ENCODE data around the gene SDC4.
"Not testable (repeated sequence)": the region's sequence is repeated elsewhere in the genome, so short reads cannot be mapped to it uniquely, and the experiment has no call there.

The SDC4 gene

GRCh38 chr20:45363611-45364492 lies 15.6 kb upstream of the SDC4 start:
- peak; percentile 38 for DNase-seq (ENCODE audit: low spot score)

DNA sequence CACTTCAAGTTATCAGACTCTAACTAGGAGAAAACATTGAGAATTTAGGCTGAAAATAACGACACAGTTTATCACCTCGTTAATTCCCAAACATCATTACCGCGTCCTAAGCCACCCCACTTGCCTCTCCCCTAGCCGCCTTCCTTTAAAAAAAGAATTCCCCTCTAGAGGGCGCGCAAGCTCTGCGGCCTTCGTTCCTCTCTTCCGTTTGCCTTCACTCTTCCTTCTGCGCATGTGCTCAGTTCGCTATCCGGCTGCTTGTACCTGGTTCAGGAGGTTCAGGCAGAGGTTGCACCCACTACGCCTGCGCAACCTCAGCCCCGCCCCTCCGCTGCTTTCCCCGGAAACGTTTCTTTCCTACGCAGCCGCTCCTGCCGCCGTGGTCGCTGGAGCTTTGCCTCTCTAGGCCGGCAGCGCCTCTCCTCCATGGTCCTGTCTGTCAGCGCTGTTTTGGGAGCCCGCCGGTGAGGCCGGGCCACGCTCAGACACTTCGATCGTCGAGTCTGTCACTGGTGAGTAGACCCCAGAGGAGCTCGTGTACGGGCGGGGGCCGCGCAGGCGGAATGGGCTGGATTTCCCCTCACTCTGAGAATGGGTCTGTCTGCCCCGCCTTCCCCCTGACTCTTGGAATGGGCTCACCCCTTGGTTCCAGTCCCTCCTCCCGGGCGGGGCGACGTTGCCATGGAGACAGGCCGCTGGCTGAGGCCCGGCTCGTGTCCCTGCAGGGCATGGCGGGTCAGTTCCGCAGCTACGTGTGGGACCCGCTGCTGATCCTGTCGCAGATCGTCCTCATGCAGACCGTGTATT lies 14.8 kb upstream of the SDC4 start, which contains the start of gene SYS1:
Gene SYS1 (plus strand): TSS at position 353 of the 807 bp plus-strand sequence. CDS start 376 bp downstream, at position 729.
- DNase-seq (ENCODE audit: low spot score) = peak; percentile 98

DNA sequence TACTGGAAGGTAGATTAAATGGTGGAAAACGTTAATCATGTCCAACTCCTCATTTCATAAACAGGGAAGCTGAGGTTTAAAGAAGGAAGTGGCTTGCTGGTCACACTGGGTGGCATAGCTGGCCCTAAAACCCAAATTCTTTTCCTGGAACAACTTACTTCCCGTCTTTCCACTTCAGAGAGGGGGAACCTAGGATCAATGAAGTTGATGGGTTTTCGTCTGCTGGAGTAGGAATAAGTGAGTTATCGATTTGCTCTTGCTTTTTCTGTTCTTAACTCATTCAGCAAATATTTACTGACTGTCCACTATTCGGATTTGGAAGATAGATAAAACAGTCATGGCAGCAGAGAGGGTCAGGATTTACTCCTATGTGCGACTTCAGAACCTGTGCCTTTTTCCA lies 13.6 kb upstream of the SDC4 start:
- no peak for DNase-seq (ENCODE audit: low spot score)

GRCh38 chr20:45359406-45360148 lies 11.4 kb upstream of the SDC4 start:
- no peak for DNase-seq (ENCODE audit: low spot score)

DNA sequence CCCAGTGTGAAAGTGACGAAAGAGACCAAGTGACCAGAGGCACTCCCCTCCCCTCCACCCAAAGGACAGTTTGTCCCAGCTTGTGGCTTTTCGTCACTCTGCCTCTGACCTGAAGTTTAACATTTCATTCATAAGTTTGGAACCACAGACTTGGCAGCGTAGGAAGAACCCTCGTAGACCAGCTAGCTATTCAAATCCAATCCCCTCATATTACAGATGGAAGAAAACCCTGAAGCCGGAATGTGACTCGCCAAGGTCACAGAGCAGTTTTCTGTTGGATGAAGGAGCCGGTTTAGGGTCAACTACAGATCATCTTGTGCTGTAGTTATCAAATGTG lies 10.8 kb upstream of the SDC4 start:
- no peak for DNase-seq (ENCODE audit: low spot score)

- no peak for DNase-seq (ENCODE audit: low spot score)
Measured at GRCh38 chr20:45358282-45359068, 10.3 kb upstream of the SDC4 start.

- no peak for DNase-seq (ENCODE audit: low spot score)
Measured at GRCh38 chr20:45355209-45356084, 7.2 kb upstream of the SDC4 start.

DNA sequence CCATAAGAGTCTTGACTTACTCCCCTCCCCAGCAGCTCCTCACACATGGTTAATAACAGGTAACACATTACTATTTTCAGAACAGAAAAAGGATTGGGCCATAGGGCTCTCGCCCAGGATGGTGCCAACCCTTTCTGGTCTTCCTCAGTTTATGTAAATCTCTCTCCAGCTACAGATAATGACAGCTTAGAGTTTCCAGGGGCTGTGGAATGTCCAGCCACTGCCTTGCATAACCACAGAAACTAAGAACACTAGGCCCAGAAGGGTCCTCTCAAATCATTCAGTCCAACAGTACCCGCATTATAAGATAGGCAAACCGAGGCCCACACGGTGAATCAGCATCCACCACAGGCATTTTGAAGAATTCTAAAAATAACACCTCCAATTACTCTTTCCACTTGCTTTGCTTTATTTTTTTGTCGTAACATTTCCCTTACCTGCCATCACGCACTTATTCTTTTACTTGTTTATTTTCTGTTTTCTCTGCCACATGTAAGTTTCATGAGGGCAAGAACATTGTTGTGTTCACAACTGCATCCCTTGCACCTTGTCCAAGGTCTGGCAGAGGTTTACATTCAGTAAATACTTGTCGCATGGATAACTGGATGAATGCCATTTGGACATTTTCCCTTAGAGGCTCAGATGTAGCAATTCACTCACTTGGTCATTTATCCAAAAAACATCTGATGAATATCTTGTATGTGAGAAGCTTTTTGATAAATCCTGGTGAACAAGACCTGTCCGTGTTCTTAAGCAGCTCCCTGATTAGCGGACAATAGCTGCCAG lies 6.4 kb upstream of the SDC4 start:
- DNase-seq (ENCODE audit: low spot score) = no peak

DNA sequence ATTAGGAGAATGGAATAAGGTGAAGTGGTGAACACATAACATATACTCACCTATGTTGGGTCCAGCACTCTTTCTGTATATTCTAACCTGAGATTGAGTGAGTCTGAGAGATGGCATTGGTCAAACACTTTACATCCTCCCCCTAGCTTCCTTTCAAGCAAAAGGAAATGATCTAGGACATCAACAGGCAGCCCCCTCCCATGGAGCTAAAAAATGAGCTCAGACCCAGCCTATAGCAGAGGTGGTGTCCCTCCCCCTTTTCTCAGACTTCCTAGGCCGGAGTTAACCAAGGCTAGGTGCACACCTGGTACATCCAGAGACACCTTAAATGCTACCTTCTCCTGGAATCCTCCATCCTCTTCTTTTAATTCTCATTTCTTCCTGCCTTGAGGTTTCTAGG lies 5.5 kb upstream of the SDC4 start:
- no peak for DNase-seq (ENCODE audit: low spot score)

DNA sequence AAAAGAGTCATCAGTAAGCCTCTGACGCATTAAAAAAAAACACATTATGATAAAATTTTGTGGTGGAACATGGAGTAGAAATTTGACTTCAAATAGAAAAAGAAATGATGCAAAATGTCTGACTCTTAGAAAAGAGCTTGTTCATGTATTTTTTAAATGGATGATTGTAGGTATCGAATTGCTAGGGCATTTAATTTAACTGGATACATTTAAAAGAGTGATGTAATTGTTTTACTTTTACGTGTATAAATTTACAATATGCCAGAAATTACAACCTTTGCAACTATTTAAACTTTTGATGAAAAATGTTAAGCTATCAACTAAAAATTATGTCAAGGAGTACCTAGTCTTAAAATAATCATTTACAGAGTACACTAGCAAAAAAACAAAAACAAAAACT lies 4.5 kb upstream of the SDC4 start:
- DNase-seq (ENCODE audit: low spot score) = no peak

GRCh38 chr20:45350795-45351194 lies 2.6 kb upstream of the SDC4 start:
- not testable (repeated sequence) for DNase-seq (ENCODE audit: low spot score)

GRCh38 chr20:45350217-45350616 lies 2.0 kb upstream of the SDC4 start:
- no peak for DNase-seq (ENCODE audit: low spot score)

- DNase-seq (ENCODE audit: low spot score) = no peak
Measured at GRCh38 chr20:45347297-45347935, 808 bp downstream of the SDC4 start.

- no peak for DNase-seq (ENCODE audit: low spot score)
Measured at GRCh38 chr20:45346851-45347250, 1.4 kb downstream of the SDC4 start.

GRCh38 chr20:45346291-45346718 lies 1.9 kb downstream of the SDC4 start:
- DNase-seq (ENCODE audit: low spot score) = no peak

DNA sequence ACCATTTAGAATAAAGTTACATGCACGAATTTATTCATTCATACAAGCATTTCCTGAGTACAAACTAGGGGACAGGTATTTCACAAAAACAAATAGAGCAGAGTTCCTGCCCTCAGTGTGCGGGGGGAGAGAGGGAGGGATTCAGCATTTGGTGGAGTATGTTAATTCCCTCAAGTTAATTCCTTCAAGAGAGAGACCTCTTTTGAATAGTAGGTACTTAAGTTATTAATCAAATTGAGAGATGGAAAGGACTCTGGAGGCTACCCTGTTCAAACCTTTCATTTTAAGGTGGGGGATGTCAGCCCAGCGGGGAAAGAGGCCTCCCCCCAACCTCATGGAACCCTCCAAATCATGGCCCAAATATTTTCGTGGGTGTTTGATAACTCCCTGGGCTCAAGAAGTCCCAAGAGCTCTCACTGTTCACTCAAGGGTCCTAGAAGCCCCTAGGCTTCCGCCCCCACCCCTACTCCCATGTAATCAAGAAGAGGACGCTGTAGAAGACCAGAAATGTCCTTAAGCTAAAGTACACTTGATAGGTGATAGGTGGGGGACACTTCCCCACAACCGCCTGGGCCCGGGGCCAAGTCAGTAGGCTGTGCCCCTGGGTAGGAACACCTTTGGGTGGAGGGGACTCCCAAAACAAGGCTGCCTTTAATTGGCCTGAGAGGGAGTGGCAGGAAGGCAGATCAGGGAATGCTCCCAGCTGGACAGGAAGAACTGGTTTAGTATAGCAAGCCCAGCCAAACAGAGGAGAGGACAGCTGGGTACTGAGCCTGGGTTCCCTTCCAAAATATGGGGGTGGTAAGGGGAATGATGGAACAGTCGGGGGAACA lies 2.9 kb downstream of the SDC4 start:
- DNase-seq (ENCODE audit: low spot score) = no peak

DNA sequence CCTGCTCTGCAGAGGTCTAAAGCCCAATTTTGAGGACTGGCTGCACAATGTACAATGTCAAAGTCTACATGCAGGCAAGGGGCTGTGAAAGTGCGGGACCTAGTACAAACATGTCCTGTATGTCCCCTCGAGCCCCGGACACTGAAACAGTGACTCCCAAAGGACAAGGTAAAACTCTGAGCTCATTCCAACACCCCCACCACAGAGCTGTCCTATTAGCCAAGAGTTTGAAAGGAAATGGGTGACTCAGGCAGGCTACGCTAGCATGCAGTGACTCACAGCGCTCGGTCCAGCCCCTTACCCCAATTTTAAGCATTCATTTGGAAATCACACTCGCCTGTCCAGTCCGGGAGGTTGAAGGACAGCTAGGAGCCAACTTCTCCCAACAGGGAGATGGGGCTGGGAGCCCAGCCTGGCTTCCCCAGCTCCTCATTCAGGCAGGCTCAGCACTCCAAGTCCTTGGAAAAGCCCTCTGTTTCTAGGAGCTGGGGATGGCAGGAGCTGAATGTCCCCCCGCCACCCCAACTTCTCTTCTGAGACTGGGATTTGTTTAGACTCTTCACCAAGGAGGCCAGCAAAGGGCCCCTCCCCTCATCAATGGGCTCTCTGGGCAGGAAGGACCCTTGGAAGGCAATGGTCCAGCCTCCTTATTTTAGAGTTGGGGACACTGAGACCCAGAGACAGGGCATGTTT lies 3.9 kb downstream of the SDC4 start:
- DNase-seq (ENCODE audit: low spot score) = no peak
